ENCODE results near the gene SNX10.
A peak's percentile ranks its signal among the peaks of the same experiment; 100 is the strongest.

Gene SNX10

GRCh38 chr7:26372704-26373103, 81.0 kb downstream of the SNX10 start:
- no peak overlapping the region for H3K4me3 ChIP-seq (ENCODE audit: low read depth, low read length)
- TF ChIP-seq CTCF (IDR thresholded peaks at IDR 0.05; ENCODE audit: borderline replicate concordance, insufficient read depth, low read depth, low read length), result no peak

- TF ChIP-seq CTCF (IDR thresholded peaks at IDR 0.05; ENCODE audit: borderline replicate concordance, insufficient read depth, low read depth, low read length), result no peak
- no peak overlapping the region for H3K4me3 ChIP-seq (ENCODE audit: low read depth, low read length)
Observed at GRCh38 chr7:26374647-26375373, 83.1 kb downstream of the SNX10 start.

- H3K4me3 ChIP-seq (ENCODE audit: low read depth, low read length), result peak overlapping the region; percentile 12
- TF ChIP-seq CTCF (IDR thresholded peaks at IDR 0.05; ENCODE audit: borderline replicate concordance, insufficient read depth, low read depth, low read length), result no peak
Observed at GRCh38 chr7:26375726-26376174, 84.1 kb downstream of the SNX10 start.

- peak overlapping the region; percentile 65 for H3K4me3 ChIP-seq (ENCODE audit: low read depth, low read length)
- no peak for TF ChIP-seq CTCF (IDR thresholded peaks at IDR 0.05; ENCODE audit: borderline replicate concordance, insufficient read depth, low read depth, low read length)
Observed at GRCh38 chr7:26376175-26376917, 84.7 kb downstream of the SNX10 start.

GRCh38 chr7:26378016-26378415, 86.4 kb downstream of the SNX10 start:
- no peak overlapping the region for H3K4me3 ChIP-seq (ENCODE audit: low read depth, low read length)
- TF ChIP-seq CTCF (IDR thresholded peaks at IDR 0.05; ENCODE audit: borderline replicate concordance, insufficient read depth, low read depth, low read length), result no peak

GRCh38 chr7:26379711-26380110, 88.0 kb downstream of the SNX10 start:
- no peak overlapping the region for H3K4me3 ChIP-seq (ENCODE audit: low read depth, low read length)
- TF ChIP-seq CTCF (IDR thresholded peaks at IDR 0.05; ENCODE audit: borderline replicate concordance, insufficient read depth, low read depth, low read length), result no peak
